KOPT-K1 (cell line): ENCODE results near the gene CIBAR2.

Experiments
- H3K27ac ChIP-seq: fragments of 200-600 bp; sonication (generic); 2 replicates; pipeline ENCODE4 v1.5.1; 2016; ENCODE audit warnings: antibody characterized with exemption, mild to moderate bottlenecking, low read depth, low read length; ENCODE audit not compliant: poor library complexity, severe bottlenecking
- H3K36me3 ChIP-seq: fragments of 200-600 bp; sonication (generic); 2 replicates; pipeline ENCODE4 v1.5.1; 2017; ENCODE audit warnings: antibody characterized with exemption, mild to moderate bottlenecking, low read length, moderate library complexity; ENCODE audit not compliant: insufficient read depth
- H3K9me3 ChIP-seq: fragments of 200-600 bp; sonication (generic); 2 replicates; pipeline ENCODE4 v1.5.1; 2017; ENCODE audit warnings: antibody characterized with exemption, low read length, mild to moderate bottlenecking; ENCODE audit not compliant: insufficient read depth, poor library complexity, severe bottlenecking

Gene CIBAR2

DNA sequence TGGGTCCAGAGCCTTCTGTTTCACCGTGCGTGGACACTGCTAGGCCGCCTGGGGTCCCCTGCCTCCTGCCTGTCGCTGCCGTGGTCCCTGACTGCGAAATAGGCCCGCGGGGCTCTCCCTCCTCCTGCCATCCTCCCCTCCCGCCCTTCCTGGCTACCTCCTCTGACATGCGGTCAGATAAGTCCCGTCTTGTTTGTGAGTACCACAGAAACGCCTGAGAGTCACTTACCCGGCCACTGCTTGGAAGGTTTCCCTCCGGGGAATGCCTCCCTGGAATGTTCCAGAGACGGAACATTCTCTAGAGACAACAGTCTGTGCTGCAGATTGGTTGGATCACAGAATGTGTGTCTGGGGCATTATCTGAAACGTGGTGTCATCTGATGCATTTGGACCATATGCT is 22.7 kb downstream of the CIBAR2 start:
- Histone ChIP-seq H3K27ac (no peak overlapping the region), H3K9me3 (no peaks in the 10 kb centered on the region), H3K36me3 (no peaks in the 10 kb centered on the region)

DNA sequence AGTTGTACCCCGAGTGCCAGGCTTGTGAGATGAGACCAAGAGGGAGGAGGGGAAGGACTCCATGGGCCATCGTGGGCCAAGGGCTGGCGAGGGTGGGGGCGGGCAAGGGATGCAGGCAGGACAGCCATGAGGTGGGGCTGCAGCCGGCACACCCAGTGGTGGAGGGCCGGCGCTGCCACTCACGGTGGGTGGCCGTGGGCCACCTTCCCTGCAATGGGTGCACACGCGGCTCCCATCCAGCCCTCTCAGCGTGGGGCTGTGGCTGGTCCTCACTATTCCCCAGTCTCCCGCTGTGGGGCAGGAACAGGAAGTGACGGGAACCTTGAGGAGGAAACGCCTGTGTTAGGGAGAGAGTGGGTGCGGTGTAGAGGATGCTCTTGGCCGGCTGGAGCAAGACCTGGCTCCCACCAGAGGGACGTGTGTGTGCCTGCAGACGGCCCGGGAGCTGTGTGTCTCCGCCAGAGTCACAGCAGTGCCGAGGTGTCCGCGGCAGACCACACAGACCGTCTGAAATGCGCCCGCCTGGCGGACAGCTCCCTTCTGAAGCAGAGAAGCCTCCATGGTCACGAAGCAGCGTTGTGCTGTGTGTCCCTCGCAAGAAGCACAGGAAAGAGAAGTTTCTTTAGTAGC is 23.6 kb downstream of the CIBAR2 start:
- H3K27ac ChIP-seq = no peak overlapping the region
- H3K9me3 ChIP-seq = no peaks in the 10 kb centered on the region
- no peaks in the 10 kb centered on the region for H3K36me3 ChIP-seq

DNA sequence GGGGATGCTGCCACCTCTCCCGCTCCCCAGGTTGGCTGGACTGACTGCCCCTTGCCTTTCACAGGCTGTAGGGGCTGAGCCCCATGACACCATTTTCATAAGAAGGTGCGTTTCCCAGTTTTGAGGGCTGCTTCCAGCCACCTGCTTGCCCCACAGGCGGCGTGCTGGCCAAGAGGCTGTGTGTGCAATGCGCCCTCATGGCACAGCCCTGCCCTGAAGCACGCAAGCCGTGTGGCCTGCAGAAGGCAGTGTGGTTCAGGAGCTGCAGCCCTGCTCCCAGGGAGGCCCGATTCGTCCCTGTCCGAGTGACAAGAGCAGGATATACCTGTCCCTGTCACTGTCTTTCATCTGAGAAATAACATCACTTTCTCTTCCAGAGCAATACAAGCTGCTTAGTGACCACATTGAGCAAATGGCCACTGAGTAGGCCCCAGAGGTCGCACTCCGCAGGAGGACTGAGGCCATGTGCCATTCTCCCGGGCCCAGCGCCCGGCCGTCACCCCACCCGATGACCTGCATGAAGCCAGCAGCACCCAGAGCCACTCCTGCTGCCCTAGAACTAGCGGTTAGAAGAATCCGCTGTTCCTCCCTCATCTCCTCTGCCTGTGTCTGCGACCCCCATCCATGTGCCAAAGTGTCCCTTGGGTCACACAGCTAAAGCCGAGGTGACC is 24.2 kb downstream of the CIBAR2 start:
- H3K9me3 ChIP-seq = no peaks in the 10 kb centered on the region
- H3K27ac ChIP-seq = no peak overlapping the region
- H3K36me3 ChIP-seq = no peaks in the 10 kb centered on the region

DNA sequence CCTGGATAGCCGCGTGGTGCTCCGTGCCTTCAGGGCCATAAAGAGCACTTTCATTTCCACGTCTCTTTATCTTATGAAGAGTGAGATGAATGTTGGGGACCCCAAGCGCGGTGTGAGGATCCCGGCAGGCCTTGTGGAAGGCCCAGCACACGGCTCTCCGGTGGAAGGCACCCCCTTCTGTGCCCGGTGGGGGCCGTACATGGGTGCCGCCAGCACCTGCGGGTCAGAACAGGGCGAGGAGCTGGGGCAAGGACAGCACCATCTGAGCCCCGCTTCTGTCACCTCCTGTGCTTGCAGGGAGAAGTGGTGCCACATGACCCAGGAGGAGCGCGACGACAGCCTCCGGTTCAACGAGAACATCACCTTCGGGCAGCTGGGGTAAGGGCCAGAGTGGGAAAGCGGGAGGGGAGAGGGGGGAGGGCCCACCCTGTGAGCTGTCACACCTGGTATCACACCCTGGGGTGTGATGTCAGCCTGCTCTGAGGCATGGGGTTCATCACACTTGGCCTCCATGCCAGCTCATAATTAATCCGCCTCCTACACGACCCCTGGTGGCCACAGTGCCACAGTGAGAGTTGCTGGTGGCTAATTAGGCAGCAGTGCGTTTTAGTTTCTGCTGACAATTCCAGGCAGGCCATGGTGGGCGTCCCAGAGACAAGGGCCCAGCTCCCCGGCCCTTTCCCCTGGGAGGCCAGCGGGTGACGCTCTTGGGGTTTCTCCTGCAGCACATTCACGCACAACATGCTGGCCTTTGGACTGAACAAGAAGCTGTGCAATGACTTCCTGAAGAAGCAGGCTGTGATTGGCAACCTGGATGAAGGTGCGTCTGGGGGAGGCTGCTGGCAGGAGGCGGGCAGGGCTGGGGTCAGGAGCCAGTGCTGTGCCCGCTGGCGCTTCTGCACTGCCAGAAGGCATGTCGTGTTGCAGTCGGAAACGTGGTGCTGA is 25.7 kb downstream of the CIBAR2 start:
- no peaks in the 10 kb centered on the region for H3K9me3 ChIP-seq
- no peak overlapping the region for H3K27ac ChIP-seq
- no peaks in the 10 kb centered on the region for H3K36me3 ChIP-seq

DNA sequence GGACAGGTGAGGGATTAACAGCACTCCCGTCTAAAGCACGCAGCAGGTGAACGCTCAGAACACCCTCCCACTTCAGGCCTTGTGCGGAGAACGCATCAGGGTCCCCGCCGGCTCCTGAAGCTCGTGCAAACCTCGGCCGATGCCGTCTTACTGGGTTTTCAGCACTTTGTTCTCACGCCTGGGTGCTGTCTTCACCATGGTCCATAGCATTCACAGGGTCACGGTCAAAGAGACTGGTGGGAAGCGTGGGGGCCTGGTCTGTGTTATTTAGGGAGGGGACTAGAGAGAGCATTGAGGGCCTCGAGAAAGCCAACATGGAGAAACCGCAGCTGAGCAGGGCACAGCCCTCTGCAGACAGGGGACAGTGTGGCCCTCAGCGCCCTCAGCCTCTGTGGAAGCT is 26.6 kb downstream of the CIBAR2 start:
- Histone ChIP-seq H3K27ac (no peak overlapping the region), H3K36me3 (no peaks in the 10 kb centered on the region), H3K9me3 (no peaks in the 10 kb centered on the region)

DNA sequence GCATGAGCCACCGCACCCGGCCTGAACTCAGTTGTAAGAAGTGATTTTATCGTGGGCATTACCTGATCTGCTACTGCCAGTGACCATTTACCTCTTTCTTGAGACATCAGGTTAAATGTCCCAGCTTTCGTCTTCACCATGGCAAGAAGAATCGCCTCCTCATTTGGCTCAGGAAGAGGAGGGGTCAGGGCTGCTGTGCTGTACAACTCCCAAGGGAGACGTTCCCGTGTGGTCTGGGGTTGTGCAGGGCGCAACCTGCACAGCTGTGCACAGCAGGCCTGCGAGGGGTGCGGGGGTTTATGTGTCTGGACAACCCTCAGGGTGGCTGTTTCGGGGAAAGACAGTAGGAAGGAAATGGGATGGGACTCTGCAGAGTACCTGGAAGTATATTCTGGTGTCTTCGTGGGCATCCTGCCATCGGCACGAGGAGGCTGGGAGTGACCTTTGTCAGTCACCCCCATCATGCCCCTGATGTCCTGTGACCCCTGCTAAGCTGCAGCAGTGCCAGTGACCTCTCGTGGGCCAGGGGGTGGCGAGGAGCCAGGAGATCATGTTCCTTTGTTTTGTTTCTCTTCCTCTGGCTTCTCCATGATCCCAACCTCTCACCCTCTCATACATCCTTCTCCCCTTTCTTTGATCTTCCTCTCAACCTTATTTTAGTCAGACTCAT is 27.3 kb downstream of the CIBAR2 start:
- H3K27ac ChIP-seq = no peak overlapping the region
- H3K9me3 ChIP-seq = no peaks in the 10 kb centered on the region
- H3K36me3 ChIP-seq = no peaks in the 10 kb centered on the region

DNA sequence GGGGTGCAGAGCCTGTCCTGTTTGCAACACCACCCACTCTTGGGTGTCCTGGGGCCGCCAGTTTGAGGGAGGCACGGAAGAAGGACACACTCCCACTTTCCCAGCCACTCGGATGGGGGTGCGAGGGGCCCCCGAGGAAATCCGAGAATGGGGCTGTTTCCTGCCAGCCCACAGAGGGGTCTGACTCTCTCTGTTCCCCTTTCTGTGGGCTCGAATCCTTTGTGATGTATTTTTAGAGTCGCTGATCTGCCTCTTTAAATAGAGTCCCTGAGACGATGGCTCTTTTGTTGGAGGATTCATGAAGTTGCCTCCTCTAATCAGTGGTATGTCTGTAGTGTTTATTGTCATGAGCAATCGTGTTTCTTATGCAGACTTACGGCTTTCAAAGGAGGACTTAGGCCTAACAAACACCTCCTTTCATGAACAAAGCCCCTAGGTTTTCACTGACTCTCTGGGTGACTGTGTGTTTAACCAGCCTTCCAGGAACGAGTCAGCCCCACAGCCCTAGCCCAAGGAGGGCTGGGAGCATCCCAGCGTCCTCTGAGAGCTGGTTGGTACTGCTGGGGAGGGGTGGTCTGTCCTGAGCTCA is 29.1 kb downstream of the CIBAR2 start:
- no peak overlapping the region for H3K27ac ChIP-seq
- H3K9me3 ChIP-seq = no peaks in the 10 kb centered on the region
- no peaks in the 10 kb centered on the region for H3K36me3 ChIP-seq

DNA sequence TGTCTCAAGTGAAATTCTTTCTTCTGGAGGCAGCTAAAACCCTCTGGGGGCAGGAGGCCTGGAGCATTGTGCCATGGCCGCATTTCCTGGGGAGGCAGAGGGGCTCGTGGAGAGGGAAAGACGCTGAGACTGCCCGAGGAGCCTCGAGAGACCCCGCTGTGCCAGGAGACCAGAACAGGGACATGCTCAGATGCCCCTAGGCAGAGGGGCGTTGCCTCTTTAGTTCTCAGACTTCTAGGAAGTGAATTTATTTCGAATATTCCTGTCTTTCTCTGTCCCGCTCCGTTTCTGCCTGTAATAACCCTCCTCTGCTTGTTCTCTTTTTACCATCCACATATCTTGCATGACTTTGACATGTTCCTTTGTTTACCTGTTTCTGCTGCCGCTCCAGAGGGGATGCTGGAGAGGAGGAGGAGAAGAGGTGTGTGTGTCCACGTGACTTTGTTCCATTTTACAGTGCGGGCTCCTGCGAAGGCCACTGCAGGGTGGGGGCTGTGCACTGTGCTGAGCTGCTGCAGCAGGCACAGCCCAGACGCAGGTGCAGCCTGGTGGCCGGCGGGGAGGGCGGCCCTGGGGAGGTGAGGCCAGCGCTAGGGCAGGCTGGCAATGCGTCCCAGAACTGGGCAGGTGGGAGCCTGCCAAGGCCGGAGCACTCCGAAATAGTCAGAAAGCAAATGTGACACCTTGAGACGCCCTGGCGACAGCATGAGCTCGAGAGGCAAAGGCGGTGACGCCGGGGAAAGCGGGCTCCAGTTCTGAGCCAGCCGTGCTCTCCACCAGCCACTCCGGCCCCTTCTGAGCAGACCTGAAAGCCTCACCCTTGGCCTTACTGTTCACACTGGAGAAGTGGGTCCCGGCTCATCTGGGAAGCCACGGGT is 29.9 kb downstream of the CIBAR2 start:
- H3K27ac ChIP-seq = no peak overlapping the region
- H3K36me3 ChIP-seq = no peaks in the 10 kb centered on the region
- no peaks in the 10 kb centered on the region for H3K9me3 ChIP-seq

DNA sequence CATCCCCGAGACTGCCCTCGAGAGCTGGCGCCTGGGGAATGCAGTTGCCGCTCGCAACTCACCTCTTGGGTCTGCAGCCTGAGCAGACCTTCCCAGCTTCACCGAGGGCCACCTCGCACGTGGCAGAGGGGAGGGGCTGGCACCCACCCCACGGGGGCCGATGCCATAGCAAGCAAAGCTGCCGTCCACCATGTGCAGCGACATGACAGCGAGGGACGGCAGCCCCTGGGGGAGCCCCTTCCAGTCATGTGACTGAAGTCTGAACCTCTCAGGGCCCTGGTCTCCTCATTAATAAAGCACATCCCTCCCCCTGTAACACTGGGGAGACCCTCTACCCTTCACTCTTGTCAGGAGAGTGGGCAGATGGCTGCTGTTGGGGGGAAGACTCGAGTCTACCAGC is 30.5 kb downstream of the CIBAR2 start:
- Histone ChIP-seq H3K36me3 (no peaks in the 10 kb centered on the region), H3K27ac (no peak overlapping the region), H3K9me3 (no peaks in the 10 kb centered on the region)

DNA sequence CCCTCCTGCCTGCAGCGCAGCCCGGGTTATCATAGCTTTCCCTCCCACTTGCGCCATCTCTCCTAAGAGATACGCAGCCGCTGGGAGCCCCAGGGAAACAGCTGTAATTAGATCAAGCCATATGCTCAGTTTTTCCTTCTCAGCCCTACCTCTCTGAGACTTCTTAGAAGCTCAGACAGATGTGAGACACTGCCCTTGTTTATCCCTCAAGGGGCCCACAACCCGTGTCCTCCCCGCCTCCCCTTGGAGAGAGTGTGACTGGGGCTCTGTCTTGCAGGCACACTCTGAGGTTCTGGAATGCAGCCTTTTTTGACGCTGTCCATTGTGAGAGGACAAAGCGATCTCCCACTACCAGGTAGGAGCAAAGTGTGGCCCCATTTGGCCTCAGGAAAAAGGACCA is 31.2 kb downstream of the CIBAR2 start:
- Histone ChIP-seq H3K36me3 (no peaks in the 10 kb centered on the region), H3K9me3 (no peaks in the 10 kb centered on the region), H3K27ac (no peak overlapping the region)

DNA sequence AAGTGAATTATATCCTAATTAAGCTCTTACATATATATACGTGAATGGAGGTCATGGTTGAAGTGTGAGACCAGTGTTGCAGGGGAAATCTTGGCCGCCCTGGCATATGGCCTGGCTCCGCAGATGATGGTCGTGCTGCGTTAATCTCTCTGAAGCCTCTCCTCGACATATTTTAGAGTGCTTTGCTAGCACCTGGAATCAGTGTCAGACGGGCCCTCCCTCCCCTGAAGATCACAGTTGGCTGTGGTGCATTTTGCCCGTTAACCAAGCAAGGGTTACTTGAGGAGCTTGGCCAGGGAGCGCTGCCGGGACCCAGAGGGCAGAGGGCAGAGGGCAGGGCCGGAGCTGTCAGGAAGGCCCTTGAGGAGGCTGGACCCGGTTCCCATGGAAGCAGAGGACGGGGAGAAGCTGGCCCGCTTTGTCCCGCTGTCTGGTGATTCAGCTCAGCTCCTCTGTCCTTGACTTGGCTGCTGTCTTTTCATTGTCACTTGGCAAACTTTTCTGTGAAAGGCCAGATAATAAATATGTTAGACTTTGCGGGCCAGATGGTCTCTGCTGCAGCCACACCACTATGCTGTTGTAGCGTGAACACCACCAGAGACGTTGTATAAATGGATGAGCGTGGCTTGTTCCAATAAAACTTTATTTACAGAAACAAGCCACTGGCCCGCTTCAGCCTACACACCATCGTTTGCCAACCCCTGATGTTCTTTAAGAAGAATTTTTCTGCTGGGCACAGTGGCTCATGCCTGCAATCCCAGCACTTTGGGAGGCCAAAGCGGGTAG is 32.3 kb downstream of the CIBAR2 start:
- no peak overlapping the region for H3K27ac ChIP-seq
- no peaks in the 10 kb centered on the region for H3K9me3 ChIP-seq
- no peaks in the 10 kb centered on the region for H3K36me3 ChIP-seq

DNA sequence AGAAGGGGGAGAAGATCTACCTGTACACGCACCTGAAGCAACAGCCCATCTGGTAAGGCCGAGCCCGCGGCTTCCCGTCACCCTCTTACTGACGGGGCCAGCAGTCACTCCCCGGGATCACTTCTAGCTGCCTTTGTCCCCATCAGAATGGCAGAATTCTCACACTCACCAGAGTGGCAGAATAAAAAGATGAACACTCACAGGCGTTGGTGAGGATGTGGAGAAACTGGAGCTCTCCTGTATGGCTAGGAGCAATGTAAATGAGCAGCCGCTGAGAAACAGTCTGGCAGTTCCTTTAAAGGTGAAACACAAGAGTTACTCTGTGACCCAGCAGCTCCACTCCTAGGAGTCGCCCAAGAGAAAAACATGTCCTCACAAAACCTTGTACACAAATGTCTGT is 33.3 kb downstream of the CIBAR2 start:
- no peak overlapping the region for H3K27ac ChIP-seq
- H3K9me3 ChIP-seq = no peaks in the 10 kb centered on the region
- no peaks in the 10 kb centered on the region for H3K36me3 ChIP-seq

DNA sequence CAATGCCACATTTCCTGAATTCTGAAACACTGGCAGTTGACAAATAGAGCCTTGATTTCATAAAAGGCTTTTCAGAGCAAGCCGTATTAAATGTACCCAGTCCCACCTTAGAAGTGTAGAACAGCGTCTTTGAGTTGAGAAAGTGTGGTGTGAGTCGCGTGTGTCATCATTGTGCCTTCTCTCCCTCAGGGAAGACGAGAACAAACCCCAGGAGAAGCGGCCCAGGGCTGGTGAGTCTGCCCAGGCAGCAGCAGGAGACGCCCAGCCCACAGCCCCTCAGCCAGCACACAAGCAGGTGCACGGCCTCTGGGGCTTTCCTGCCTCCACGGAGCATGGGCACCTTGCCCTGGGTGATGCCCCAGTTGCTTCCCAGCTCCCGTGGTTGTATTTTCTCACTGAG is 34.0 kb downstream of the CIBAR2 start:
- H3K36me3 ChIP-seq = no peaks in the 10 kb centered on the region
- H3K27ac ChIP-seq = no peak overlapping the region

More for the DNA sequence above, 34.0 kb downstream of the CIBAR2 start:
- H3K9me3 ChIP-seq = no peaks in the 10 kb centered on the region
